GM18505 (cell line): Measurements from ENCODE around the gene ALKBH4.

Experiments used
- ATAC-seq: cut with Tn5 transposase; IDR thresholded peaks from one replicate; pipeline ENCODE4 v1.9.1; 2021; ENCODE audit not compliant: unreplicated experiment
- POLR2A ChIP-seq: IDR thresholded peaks from 4 replicates; pipeline ENCODE4 v1.6.1; 2011; ENCODE audit warnings: borderline replicate concordance; ENCODE audit not compliant: insufficient read depth, insufficient read length; ENCODE audit errors: extremely low read depth

Gene ALKBH4

DNA sequence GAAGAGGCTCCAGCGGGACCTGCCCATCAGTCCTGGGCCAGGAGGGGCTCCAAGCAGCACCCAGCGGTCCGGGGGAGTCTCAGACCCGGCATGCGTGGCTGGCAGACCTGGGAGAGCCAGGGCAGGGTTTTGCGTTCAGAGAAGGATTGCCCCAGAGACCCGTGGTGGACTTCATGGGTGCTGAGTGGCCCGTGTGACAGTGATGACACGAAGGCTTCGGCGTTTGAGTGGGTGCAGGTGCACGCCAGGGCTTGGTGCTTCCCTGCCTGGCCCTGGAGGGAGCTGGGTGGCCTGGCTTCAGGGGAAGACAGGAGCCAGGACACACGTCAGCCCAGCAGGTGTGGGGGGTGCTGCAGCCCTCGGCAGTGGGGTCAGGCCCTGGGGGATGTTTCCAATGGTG, 17.4 kb downstream of the ALKBH4 start:
- ATAC-seq = no peak
- TF ChIP-seq POLR2A = no peak

DNA sequence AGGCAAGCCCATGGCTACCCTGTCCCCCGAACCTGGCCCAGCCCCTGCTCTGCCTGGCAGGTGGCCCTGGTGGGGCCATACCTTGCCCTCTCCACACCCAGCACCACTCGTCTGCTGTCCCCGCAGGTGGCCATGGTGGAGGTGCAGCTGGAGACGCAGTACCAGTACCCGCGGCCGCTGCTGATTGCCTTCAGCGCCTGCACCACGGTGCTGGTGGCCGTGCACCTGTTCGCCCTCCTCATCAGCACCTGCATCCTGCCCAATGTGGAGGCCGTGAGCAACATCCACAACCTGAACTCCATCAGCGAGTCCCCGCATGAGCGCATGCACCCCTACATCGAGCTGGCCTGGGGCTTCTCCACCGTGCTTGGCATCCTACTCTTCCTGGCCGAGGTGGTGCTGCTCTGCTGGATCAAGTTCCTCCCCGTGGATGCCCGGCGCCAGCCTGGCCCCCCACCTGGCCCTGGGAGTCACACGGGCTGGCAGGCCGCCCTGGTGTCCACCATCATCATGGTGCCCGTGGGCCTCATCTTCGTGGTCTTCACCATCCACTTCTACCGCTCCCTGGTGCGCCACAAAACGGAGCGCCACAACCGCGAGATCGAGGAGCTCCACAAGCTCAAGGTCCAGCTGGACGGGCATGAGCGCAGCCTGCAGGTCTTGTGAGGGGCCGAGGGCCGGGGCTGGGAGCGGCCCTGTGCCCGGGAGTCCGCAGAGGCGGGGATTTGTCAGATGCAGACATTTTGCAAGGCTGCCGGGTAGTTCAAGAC, 18.1 kb downstream of the ALKBH4 start:
- ATAC-seq = no peak
- TF ChIP-seq POLR2A = no peak

DNA sequence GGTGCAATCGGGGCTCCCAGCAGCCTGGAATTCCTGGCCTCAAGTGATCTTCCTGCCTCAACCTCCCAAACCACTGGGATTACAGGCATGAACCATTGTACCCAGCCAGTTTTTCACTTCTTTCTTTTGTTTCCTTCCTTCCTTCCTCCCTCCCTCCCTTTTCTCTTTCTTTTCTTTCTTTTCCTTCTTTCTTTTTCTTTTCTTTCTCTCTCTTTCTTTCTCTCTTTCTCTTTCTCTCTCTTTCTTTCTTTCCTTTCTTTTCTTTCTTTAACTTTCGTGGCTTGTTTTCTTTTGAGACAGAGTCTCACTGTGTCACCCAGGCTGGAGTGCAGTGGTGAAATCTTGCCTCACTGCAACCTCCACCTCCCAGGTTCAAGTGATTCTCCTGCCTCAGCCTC, 19.0 kb downstream of the ALKBH4 start:
- no peak for ATAC-seq
- TF ChIP-seq POLR2A = no peak

DNA sequence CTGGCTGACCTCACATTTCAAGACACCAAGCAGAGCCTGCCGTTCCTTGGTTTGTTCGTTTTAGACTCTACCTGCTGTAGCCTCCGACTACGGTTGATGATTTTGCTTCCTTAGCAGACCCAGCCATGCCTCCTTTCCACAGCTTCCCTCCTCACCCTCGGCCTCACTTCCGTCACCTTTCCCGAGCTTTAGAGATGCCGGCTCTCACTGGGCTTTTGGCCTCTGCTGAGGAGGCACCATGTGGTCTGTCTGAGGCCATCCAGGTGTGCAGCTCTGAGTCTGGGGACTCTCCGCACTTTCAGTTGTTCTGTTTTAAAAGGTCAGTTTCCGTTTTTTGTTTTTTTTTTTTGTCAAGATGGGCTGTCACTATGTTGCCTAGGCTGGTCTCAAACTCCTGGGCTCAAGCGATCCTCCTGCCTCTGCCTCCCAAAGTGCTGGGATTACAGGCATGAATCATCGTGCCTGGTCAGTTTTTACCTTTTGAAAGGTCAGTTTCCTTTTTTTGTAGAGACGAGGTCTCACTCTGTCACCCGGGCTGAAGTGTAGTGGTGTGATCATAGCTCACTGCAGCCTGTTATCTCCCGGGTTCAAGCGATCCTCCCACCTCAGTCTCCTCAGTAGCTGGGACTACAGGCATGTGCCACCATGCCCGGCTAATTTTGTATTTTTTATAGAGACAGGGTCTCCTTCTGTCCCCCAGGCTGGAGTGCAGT, 19.5 kb downstream of the ALKBH4 start:
- peak; percentile 48 for TF ChIP-seq POLR2A
- no peak for ATAC-seq

- ATAC-seq = no peak
- no peak for TF ChIP-seq POLR2A
These were observed 24.5 kb downstream of the ALKBH4 start for GRCh38 chr7:102439963-102440795.

GRCh38 chr7:102436118-102436517, 28.5 kb downstream of the ALKBH4 start:
- no peak for TF ChIP-seq POLR2A
- ATAC-seq = no peak

GRCh38 chr7:102434039-102434486, 30.6 kb downstream of the ALKBH4 start:
- no peak for TF ChIP-seq POLR2A
- no peak for ATAC-seq

DNA sequence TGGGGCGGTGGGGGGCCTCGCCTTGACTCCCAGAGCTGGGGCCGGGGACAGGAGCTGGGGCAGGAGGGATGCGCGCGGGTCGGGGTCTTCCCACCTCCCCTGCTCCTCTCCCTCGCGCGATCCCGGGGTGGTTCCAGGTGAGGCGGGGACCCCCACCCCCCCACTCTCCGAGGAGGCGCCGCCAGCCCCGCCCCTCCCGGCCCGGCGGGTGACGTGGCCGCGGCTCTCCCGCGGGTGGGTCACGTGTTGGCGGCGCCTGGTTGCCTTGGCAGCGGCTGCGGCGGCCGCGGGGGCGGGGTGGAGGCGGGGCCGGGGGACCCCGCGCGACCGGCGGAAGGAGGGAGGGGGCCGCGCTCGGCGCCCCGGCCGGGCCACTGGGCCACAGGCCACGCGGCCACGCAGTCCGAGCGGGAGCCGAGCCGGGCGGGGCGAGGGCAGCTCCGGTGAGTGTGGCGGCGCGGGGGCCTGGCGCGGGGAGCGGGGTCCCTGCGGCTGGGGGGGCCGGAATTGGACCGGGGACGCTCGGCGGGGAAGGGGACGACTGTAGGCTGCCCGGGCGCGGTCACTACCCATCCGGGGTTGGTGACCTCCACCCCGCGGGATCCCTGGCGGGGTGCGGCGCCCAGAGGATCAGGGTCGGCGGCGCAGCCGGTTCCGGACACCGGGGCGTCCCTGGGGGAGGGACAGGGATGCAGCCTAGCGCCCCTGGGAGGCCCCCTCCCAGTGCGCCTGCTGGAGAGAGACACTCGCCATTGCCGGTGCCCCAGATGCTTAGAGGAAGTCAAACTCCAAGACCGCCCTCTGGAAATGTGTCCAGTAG, 31.2 kb downstream of the ALKBH4 start, which contains the start of gene ORAI2:
Gene ORAI2 (plus strand): TSS at position 357 of the 820 bp plus-strand sequence. CDS start 5,382 bp downstream, outside the sequence.
- peak; percentile 52 for TF ChIP-seq POLR2A
- peak; percentile 58 for ATAC-seq

- no peak for TF ChIP-seq POLR2A
- peak; percentile 19 for ATAC-seq
These were observed 32.0 kb downstream of the ALKBH4 start for GRCh38 chr7:102432442-102433218.

DNA sequence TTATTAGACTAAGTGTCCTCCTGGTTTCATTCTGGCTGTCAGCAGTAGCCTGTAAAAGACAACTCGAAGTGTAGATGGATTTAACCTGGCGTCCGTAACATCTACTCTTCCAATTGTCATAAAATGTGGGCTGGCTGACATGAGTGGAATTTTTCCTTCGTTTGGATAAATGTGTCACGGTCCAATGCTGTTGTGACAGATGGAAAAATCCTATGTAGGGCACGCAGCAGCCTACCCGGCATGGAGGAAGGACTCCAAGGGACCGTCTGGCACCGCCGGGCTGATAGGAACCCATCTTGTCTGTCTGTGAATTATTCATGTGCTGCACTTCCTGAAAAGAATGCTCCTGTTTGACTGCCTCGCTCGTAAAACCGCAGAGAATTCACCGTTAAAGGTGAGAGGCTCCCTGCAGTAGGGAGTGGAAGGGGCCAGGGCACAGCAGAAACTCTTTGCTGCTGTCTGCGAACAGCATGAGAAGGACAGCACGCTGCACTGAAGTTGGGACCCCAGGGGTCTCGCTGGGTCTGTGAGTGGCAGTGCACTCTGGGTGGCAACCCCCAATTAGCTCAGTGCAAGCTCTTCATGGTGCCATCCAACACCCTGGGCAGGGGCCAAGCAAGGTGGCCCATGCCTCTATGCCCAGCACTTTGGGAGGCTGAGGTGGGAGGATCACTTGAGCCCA, 32.9 kb downstream of the ALKBH4 start:
- no peak for ATAC-seq
- TF ChIP-seq POLR2A = peak; percentile 57

- TF ChIP-seq POLR2A = no peak
- ATAC-seq = no peak
These were observed 35.3 kb downstream of the ALKBH4 start for GRCh38 chr7:102429141-102429899.
